HEK293 (cell line): ENCODE results near the gene CD180.

Experiments
- CTCF ChIA-PET: fragments of 350-600 bp; formaldehyde crosslinking; extraction: SDS; loops from one replicate; lab custom pipeline; 2021; ENCODE audit warnings: antibody characterized with exemption; lab: Yijun Ruan, JAX
- POLR2A ChIA-PET: fragments of 300-600 bp; formaldehyde crosslinking; extraction: SDS; loops from one replicate; lab custom pipeline; 2020; ENCODE audit warnings: antibody characterized with exemption, inconsistent platforms; lab: Yijun Ruan, JAX
- H3K27ac ChIP-seq: fragments of 200-500 bp; sonication (Bioruptor generic); 2 replicates; pipeline ENCODE4 v1.5.1; 2014; ENCODE audit warnings: low read depth, low read length, control low read depth, inconsistent platforms; ENCODE audit errors: extremely low read depth
- H3K36me3 ChIP-seq, 2 experiments: fragments of 200-500 bp in 1 of 2; sonication (Bioruptor generic) in 1 of 2; 1 replicate in 1 of 2; 2 replicates in 1 of 2; pipeline ENCODE4 v1.5.1; 2014 to 2017; ENCODE audit warnings: inconsistent platforms in 2 of 2, low read length in 2 of 2; ENCODE audit not compliant: control insufficient read depth in 2 of 2, insufficient read depth in 1 of 2
- H3K4me1 ChIP-seq: fragments of 200-500 bp; sonication (Bioruptor generic); 2 replicates; pipeline ENCODE4 v1.5.1; 2014; ENCODE audit warnings: mild to moderate bottlenecking, low read length, inconsistent platforms; ENCODE audit not compliant: control insufficient read depth, insufficient read depth
- H3K4me3 ChIP-seq: 2 replicates; pipeline ENCODE4 v1.5.1; 2011; ENCODE audit warnings: low read depth, mild to moderate bottlenecking, control low read depth, low read length, moderate library complexity
- H3K9me3 ChIP-seq: fragments of 200-500 bp; sonication (Bioruptor generic); 2 replicates; pipeline ENCODE4 v1.5.1; 2014; ENCODE audit warnings: low read depth, low read length, inconsistent platforms; ENCODE audit not compliant: control insufficient read depth, insufficient read depth
- GLI4 ChIP-seq: fragments of 450-650 bp; formaldehyde crosslinking; IDR thresholded peaks from 2 replicates; pipeline ENCODE4 v1.5.1; 2016; ENCODE audit warnings: missing biosample characterization, missing genetic modification characterization
- KLF8 ChIP-seq: fragments of 450-650 bp; formaldehyde crosslinking; IDR thresholded peaks from 2 replicates; pipeline ENCODE4 v1.5.1; 2016; ENCODE audit warnings: missing biosample characterization, missing genetic modification characterization
- SCRT2 ChIP-seq: fragments of 450-650 bp; formaldehyde crosslinking; IDR thresholded peaks from 2 replicates; pipeline ENCODE4 v1.5.1; 2016; ENCODE audit warnings: missing biosample characterization, missing genetic modification characterization
- TCF7L2 ChIP-seq: IDR thresholded peaks from 2 replicates; pipeline ENCODE4 v1.6.1; 2011; ENCODE audit warnings: low read depth, mild to moderate bottlenecking, inconsistent platforms, low read length, moderate library complexity, borderline replicate concordance
- ZBTB7A ChIP-seq: fragments of 450-650 bp; formaldehyde crosslinking; IDR thresholded peaks from 2 replicates; pipeline ENCODE4 v1.5.1; 2016; ENCODE audit warnings: low read depth, missing biosample characterization, missing genetic modification characterization
- ZNF623 ChIP-seq: fragments of 450-650 bp; formaldehyde crosslinking; IDR thresholded peaks from 2 replicates; pipeline ENCODE4 v1.5.1; 2016; ENCODE audit warnings: missing biosample characterization, missing genetic modification characterization
- ZNF660 ChIP-seq: fragments of 450-650 bp; IDR thresholded peaks from 2 replicates; pipeline ENCODE4 v1.5.1; 2018; ENCODE audit warnings: missing biosample characterization, mild to moderate bottlenecking, missing genetic modification characterization
- TF ChIP-seq, protein P1 (sequence below): fragments of 450-650 bp; formaldehyde crosslinking; IDR thresholded peaks from 2 replicates; pipeline ENCODE4 v1.5.1; 2016; ENCODE audit warnings: missing biosample characterization, missing genetic modification characterization
- TF ChIP-seq, protein P2 (sequence below): fragments of 450-650 bp; formaldehyde crosslinking; IDR thresholded peaks from 2 replicates; pipeline ENCODE4 v1.5.1; 2017; ENCODE audit warnings: missing biosample characterization, missing genetic modification characterization
- TF ChIP-seq, protein P3 (sequence below): fragments of 450-650 bp; formaldehyde crosslinking; IDR thresholded peaks from 2 replicates; pipeline ENCODE4 v1.5.1; 2016; ENCODE audit warnings: missing biosample characterization, missing genetic modification characterization
- TF ChIP-seq, protein P4 (sequence below): fragments of 450-650 bp; formaldehyde crosslinking; IDR thresholded peaks from 2 replicates; pipeline ENCODE4 v1.5.1; 2016; ENCODE audit warnings: missing biosample characterization, missing genetic modification characterization
- TF ChIP-seq, protein P5 (sequence below): fragments of 450-650 bp; formaldehyde crosslinking; IDR thresholded peaks from 2 replicates; pipeline ENCODE4 v1.5.1; 2017; ENCODE audit warnings: missing biosample characterization, missing genetic modification characterization

The CD180 gene

DNA sequence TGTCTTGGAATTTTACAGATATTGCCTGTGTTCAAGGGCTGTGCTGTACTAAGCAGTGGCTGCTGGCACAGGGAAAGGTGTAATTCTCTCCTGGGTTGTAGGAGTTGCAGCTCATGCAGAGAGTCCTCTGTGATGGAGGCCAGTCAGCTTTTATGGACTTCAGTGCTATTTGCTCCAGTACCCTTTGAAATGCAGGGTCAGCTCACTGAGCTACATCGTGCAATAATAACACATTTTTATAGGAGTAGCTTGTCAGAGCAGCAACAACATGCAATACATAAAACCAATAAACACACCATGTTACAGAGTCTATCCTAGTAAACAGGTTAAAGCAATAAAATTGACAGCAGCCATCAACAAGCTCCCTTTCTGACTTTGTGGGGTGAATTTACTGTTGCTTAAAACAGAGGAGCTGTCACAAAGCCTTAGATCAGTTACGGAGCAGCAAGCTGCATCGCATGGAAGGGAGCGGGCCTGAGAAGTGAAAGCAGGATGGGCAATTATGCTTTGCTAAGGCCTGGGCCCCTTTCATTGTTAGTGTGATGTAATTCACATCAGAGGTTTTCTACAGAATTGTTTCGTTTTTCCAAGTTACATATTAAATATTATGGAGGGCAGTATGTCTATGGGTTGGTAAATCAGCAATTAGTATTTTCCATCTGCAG is 16.8 kb downstream of the CD180 start (continued):
- TF ChIP-seq, protein P1, sequence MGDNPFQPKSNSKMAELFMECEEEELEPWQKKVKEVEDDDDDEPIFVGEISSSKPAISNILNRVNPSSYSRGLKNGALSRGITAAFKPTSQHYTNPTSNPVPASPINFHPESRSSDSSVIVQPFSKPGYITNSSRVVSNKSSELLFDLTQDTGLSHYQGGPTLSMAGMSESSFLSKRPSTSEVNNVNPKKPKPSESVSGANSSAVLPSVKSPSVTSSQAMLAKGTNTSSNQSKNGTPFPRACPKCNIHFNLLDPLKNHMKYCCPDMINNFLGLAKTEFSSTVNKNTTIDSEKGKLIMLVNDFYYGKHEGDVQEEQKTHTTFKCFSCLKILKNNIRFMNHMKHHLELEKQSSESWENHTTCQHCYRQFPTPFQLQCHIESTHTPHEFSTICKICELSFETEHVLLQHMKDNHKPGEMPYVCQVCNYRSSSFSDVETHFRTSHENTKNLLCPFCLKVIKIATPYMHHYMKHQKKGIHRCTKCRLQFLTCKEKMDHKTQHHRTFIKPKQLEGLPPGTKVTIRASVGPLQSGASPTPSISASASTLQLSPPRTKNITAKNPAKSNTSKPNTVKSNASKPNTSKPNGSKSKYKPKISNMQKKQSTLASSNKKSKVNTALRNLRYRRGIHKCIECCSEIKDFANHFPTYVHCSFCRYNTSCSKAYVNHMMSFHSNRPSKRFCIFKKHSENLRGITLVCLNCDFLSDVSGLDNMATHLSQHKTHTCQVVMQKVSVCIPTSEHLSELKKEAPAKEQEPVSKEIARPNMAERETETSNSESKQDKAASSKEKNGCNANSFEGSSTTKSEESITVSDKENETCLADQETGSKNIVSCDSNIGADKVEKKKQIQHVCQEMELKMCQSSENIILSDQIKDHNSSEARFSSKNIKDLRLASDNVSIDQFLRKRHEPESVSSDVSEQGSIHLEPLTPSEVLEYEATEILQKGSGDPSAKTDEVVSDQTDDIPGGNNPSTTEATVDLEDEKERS (tag by site-specific recombination), result no peak
- TF ChIP-seq, protein P2, sequence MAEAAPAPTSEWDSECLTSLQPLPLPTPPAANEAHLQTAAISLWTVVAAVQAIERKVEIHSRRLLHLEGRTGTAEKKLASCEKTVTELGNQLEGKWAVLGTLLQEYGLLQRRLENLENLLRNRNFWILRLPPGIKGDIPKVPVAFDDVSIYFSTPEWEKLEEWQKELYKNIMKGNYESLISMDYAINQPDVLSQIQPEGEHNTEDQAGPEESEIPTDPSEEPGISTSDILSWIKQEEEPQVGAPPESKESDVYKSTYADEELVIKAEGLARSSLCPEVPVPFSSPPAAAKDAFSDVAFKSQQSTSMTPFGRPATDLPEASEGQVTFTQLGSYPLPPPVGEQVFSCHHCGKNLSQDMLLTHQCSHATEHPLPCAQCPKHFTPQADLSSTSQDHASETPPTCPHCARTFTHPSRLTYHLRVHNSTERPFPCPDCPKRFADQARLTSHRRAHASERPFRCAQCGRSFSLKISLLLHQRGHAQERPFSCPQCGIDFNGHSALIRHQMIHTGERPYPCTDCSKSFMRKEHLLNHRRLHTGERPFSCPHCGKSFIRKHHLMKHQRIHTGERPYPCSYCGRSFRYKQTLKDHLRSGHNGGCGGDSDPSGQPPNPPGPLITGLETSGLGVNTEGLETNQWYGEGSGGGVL (tag by site-specific recombination), result no peak
- TF ChIP-seq GLI4 (tag by site-specific recombination), result no peak

DNA sequence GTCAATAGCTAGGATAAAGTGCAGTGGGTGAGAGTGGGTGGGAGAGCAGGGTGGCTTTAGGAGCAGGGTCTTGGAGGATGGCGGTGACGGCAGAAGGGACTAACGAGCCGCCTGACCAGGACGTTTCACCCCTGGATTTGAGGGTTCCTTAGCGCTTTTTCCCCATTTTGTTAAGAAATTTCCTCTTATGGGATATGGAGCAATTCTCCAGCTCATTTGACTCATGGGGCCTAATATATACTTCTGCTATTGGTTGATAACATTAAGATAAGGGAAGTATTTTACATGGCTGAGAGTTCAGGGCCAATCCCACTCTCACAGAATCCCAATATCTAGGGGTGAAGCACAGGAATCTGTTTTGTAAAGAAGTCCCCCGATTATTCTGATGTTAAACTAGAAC is 17.6 kb downstream of the CD180 start:
- Histone ChIP-seq H3K27ac (no peak overlapping the region), H3K4me1 (peaks cover 6% of the 10 kb centered on the region), H3K4me3 (no peak overlapping the region), H3K9me3 (no peaks in the 10 kb centered on the region), H3K36me3 (no peaks in the 10 kb centered on the region)
- POLR2A ChIA-PET, result no interaction called here
- CTCF ChIA-PET, result no interaction called here
- TF ChIP-seq ZNF660 (tag by site-specific recombination), result no peak
- no peak for TF ChIP-seq ZBTB7A (tag by site-specific recombination)
- no peak for TF ChIP-seq KLF8
- TF ChIP-seq, protein P3, sequence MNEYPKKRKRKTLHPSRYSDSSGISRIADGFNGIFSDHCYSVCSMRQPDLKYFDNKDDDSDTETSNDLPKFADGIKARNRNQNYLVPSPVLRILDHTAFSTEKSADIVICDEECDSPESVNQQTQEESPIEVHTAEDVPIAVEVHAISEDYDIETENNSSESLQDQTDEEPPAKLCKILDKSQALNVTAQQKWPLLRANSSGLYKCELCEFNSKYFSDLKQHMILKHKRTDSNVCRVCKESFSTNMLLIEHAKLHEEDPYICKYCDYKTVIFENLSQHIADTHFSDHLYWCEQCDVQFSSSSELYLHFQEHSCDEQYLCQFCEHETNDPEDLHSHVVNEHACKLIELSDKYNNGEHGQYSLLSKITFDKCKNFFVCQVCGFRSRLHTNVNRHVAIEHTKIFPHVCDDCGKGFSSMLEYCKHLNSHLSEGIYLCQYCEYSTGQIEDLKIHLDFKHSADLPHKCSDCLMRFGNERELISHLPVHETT, result no peak
- TF ChIP-seq, protein P4, sequence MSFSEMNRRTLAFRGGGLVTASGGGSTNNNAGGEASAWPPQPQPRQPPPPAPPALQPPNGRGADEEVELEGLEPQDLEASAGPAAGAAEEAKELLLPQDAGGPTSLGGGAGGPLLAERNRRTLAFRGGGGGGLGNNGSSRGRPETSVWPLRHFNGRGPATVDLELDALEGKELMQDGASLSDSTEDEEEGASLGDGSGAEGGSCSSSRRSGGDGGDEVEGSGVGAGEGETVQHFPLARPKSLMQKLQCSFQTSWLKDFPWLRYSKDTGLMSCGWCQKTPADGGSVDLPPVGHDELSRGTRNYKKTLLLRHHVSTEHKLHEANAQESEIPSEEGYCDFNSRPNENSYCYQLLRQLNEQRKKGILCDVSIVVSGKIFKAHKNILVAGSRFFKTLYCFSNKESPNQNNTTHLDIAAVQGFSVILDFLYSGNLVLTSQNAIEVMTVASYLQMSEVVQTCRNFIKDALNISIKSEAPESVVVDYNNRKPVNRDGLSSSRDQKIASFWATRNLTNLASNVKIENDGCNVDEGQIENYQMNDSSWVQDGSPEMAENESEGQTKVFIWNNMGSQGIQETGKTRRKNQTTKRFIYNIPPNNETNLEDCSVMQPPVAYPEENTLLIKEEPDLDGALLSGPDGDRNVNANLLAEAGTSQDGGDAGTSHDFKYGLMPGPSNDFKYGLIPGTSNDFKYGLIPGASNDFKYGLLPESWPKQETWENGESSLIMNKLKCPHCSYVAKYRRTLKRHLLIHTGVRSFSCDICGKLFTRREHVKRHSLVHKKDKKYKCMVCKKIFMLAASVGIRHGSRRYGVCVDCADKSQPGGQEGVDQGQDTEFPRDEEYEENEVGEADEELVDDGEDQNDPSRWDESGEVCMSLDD (tag by site-specific recombination), result no peak
- TF ChIP-seq SCRT2 (tag by site-specific recombination), result no peak
- TF ChIP-seq, protein P5, sequence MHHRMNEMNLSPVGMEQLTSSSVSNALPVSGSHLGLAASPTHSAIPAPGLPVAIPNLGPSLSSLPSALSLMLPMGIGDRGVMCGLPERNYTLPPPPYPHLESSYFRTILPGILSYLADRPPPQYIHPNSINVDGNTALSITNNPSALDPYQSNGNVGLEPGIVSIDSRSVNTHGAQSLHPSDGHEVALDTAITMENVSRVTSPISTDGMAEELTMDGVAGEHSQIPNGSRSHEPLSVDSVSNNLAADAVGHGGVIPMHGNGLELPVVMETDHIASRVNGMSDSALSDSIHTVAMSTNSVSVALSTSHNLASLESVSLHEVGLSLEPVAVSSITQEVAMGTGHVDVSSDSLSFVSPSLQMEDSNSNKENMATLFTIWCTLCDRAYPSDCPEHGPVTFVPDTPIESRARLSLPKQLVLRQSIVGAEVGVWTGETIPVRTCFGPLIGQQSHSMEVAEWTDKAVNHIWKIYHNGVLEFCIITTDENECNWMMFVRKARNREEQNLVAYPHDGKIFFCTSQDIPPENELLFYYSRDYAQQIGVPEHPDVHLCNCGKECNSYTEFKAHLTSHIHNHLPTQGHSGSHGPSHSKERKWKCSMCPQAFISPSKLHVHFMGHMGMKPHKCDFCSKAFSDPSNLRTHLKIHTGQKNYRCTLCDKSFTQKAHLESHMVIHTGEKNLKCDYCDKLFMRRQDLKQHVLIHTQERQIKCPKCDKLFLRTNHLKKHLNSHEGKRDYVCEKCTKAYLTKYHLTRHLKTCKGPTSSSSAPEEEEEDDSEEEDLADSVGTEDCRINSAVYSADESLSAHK (tag by site-specific recombination), result no peak
- TF ChIP-seq TCF7L2, result no peak
- TF ChIP-seq ZNF623 (tag by site-specific recombination), result no peak
